Measurements from ENCODE around the gene RHPN2. TPM values are rescaled to one million over a fixed set of nuclear protein-coding genes. Genes with fewer than 3 reads are reported as not detected.
A peak's percentile ranks its signal among the peaks of the same experiment; 100 is the strongest.

The RHPN2 gene
- total and polyA plus RNA-seq, 4 donors, result 3.7 to 10.3 (median 9.6) TPM

GRCh38 chr19:33094436-33095067, 29.9 kb upstream of the RHPN2 start:
- no peaks in the 10 kb centered on the region for H3K9me3 ChIP-seq (ENCODE audit: control insufficient read depth, insufficient read depth, low read length)
- no peak for DNase-seq (ENCODE audit: low read depth in 4 of 6, low spot score in 6 of 6)
- no peak overlapping the region for H3K27ac ChIP-seq (ENCODE audit: low read depth, low read length)
- WGBS (ENCODE audit: insufficient coverage), result 100% methylated on average over 2 of the region's 6 CpGs
- no peaks in the 10 kb centered on the region for H3K27me3 ChIP-seq (ENCODE audit: control insufficient read depth, insufficient read depth, low read length)
- H3K4me1 ChIP-seq (ENCODE audit: control insufficient read depth, insufficient read depth, low read length), result no peaks in the 10 kb centered on the region
- peaks cover 67% of the 10 kb centered on the region for H3K36me3 ChIP-seq (ENCODE audit: control insufficient read depth, insufficient read depth, low read length)
- no peak overlapping the region for H3K4me3 ChIP-seq (ENCODE audit: low read depth, low read length)

GRCh38 chr19:33093420-33094210, 28.9 kb upstream of the RHPN2 start:
- no peak overlapping the region for H3K27ac ChIP-seq (ENCODE audit: low read depth, low read length)
- H3K9me3 ChIP-seq (ENCODE audit: control insufficient read depth, insufficient read depth, low read length), result no peaks in the 10 kb centered on the region
- no peaks in the 10 kb centered on the region for H3K27me3 ChIP-seq (ENCODE audit: control insufficient read depth, insufficient read depth, low read length)
- H3K36me3 ChIP-seq (ENCODE audit: control insufficient read depth, insufficient read depth, low read length), result peaks cover 71% of the 10 kb centered on the region
- no peak for DNase-seq (ENCODE audit: low read depth in 4 of 6, low spot score in 6 of 6)
- WGBS (ENCODE audit: insufficient coverage), result 100% methylated on average over 6 of the region's 11 CpGs
- H3K4me3 ChIP-seq (ENCODE audit: low read depth, low read length), result no peak overlapping the region
- no peaks in the 10 kb centered on the region for H3K4me1 ChIP-seq (ENCODE audit: control insufficient read depth, insufficient read depth, low read length)

- WGBS (ENCODE audit: insufficient coverage), result no CpG with 5 or more reads among the region's 3 CpGs
- DNase-seq (ENCODE audit: low read depth in 4 of 6, low spot score in 6 of 6), result no peak
- no peak overlapping the region for H3K4me3 ChIP-seq (ENCODE audit: low read depth, low read length)
- H3K27ac ChIP-seq (ENCODE audit: low read depth, low read length), result no peak overlapping the region
- H3K36me3 ChIP-seq (ENCODE audit: control insufficient read depth, insufficient read depth, low read length), result peaks cover 54% of the 10 kb centered on the region
- no peaks in the 10 kb centered on the region for H3K27me3 ChIP-seq (ENCODE audit: control insufficient read depth, insufficient read depth, low read length)
- no peaks in the 10 kb centered on the region for H3K4me1 ChIP-seq (ENCODE audit: control insufficient read depth, insufficient read depth, low read length)
- no peaks in the 10 kb centered on the region for H3K9me3 ChIP-seq (ENCODE audit: control insufficient read depth, insufficient read depth, low read length)
Observed at GRCh38 chr19:33090179-33090578, 25.5 kb upstream of the RHPN2 start.

GRCh38 chr19:33089010-33089409, 24.3 kb upstream of the RHPN2 start:
- Histone ChIP-seq H3K27me3 (ENCODE audit: control insufficient read depth, insufficient read depth, low read length) (no peaks in the 10 kb centered on the region), H3K4me1 (ENCODE audit: control insufficient read depth, insufficient read depth, low read length) (no peaks in the 10 kb centered on the region), H3K4me3 (ENCODE audit: low read depth, low read length) (no peak overlapping the region), H3K9me3 (ENCODE audit: control insufficient read depth, insufficient read depth, low read length) (no peaks in the 10 kb centered on the region), H3K27ac (ENCODE audit: low read depth, low read length) (no peak overlapping the region), H3K36me3 (ENCODE audit: control insufficient read depth, insufficient read depth, low read length) (peaks cover 44% of the 10 kb centered on the region)
- DNase-seq (ENCODE audit: low read depth in 4 of 6, low spot score in 6 of 6), result no peak
- WGBS (ENCODE audit: insufficient coverage), result 83% methylated on average over 3 of the region's 3 CpGs

- no peak overlapping the region for H3K4me3 ChIP-seq (ENCODE audit: low read depth, low read length)
- no CpG with 5 or more reads among the region's 1 CpG for WGBS (ENCODE audit: insufficient coverage)
- H3K36me3 ChIP-seq (ENCODE audit: control insufficient read depth, insufficient read depth, low read length), result peaks cover 26% of the 10 kb centered on the region
- no peak for DNase-seq (ENCODE audit: low read depth in 4 of 6, low spot score in 6 of 6)
- H3K4me1 ChIP-seq (ENCODE audit: control insufficient read depth, insufficient read depth, low read length), result peaks cover 5% of the 10 kb centered on the region
- H3K27ac ChIP-seq (ENCODE audit: low read depth, low read length), result no peak overlapping the region
- H3K27me3 ChIP-seq (ENCODE audit: control insufficient read depth, insufficient read depth, low read length), result no peaks in the 10 kb centered on the region
- no peaks in the 10 kb centered on the region for H3K9me3 ChIP-seq (ENCODE audit: control insufficient read depth, insufficient read depth, low read length)
Observed at GRCh38 chr19:33086955-33087354, 22.3 kb upstream of the RHPN2 start.

- H3K27ac ChIP-seq (ENCODE audit: low read depth, low read length), result no peak overlapping the region
- peaks cover 11% of the 10 kb centered on the region for H3K4me1 ChIP-seq (ENCODE audit: control insufficient read depth, insufficient read depth, low read length)
- peaks cover 22% of the 10 kb centered on the region for H3K36me3 ChIP-seq (ENCODE audit: control insufficient read depth, insufficient read depth, low read length)
- no peak for DNase-seq (ENCODE audit: low read depth in 4 of 6, low spot score in 6 of 6)
- H3K4me3 ChIP-seq (ENCODE audit: low read depth, low read length), result no peak overlapping the region
- H3K9me3 ChIP-seq (ENCODE audit: control insufficient read depth, insufficient read depth, low read length), result no peaks in the 10 kb centered on the region
- no peaks in the 10 kb centered on the region for H3K27me3 ChIP-seq (ENCODE audit: control insufficient read depth, insufficient read depth, low read length)
- WGBS (ENCODE audit: insufficient coverage), result 100% methylated on average over 2 of the region's 3 CpGs
Observed at GRCh38 chr19:33085570-33086128, 21.0 kb upstream of the RHPN2 start.

- H3K36me3 ChIP-seq (ENCODE audit: control insufficient read depth, insufficient read depth, low read length), result peaks cover 3% of the 10 kb centered on the region
Observed at GRCh38 chr19:33080761-33081681, 16.3 kb upstream of the RHPN2 start, which contains the start of gene GPATCH1. GPATCH1 (plus strand) TSS chr19:33081181; CDS start chr19:33081194, 13 bp downstream.

GRCh38 chr19:33075519-33075918, 10.8 kb upstream of the RHPN2 start:
- WGBS (ENCODE audit: insufficient coverage), result no CpG with 5 or more reads among the region's 2 CpGs
- Histone ChIP-seq H3K27me3 (ENCODE audit: control insufficient read depth, insufficient read depth, low read length) (no peaks in the 10 kb centered on the region), H3K9me3 (ENCODE audit: control insufficient read depth, insufficient read depth, low read length) (no peaks in the 10 kb centered on the region), H3K27ac (ENCODE audit: low read depth, low read length) (no peak overlapping the region), H3K4me3 (ENCODE audit: low read depth, low read length) (no peak overlapping the region), H3K4me1 (ENCODE audit: control insufficient read depth, insufficient read depth, low read length) (no peaks in the 10 kb centered on the region), H3K36me3 (ENCODE audit: control insufficient read depth, insufficient read depth, low read length) (no peaks in the 10 kb centered on the region)
- no peak for DNase-seq (ENCODE audit: low read depth in 4 of 6, low spot score in 6 of 6)

More at GRCh38 chr19:33080761-33081681, 16.3 kb upstream of the RHPN2 start, which contains the start of gene GPATCH1:
- H3K4me1 ChIP-seq (ENCODE audit: control insufficient read depth, insufficient read depth, low read length), result peaks cover 11% of the 10 kb centered on the region
- WGBS (ENCODE audit: insufficient coverage), result 0% methylated on average over 62 of the region's 62 CpGs
- H3K9me3 ChIP-seq (ENCODE audit: control insufficient read depth, insufficient read depth, low read length), result no peaks in the 10 kb centered on the region
- peak; percentile 80 to 97 (median 88) for DNase-seq (ENCODE audit: low read depth in 4 of 6, low spot score in 6 of 6)
- H3K4me3 ChIP-seq (ENCODE audit: low read depth, low read length), result peak within 1 kb of the TSS; percentile 93
- H3K27ac ChIP-seq (ENCODE audit: low read depth, low read length), result peak within 1 kb of the TSS; percentile 88
- H3K27me3 ChIP-seq (ENCODE audit: control insufficient read depth, insufficient read depth, low read length), result no peaks in the 10 kb centered on the region

GRCh38 chr19:33071887-33072286, 7.2 kb upstream of the RHPN2 start:
- 90% methylated on average over 7 of the region's 7 CpGs for WGBS (ENCODE audit: insufficient coverage)
- no peak for DNase-seq (ENCODE audit: low read depth in 4 of 6, low spot score in 6 of 6)
- H3K4me1 ChIP-seq (ENCODE audit: control insufficient read depth, insufficient read depth, low read length), result no peaks in the 10 kb centered on the region
- no peaks in the 10 kb centered on the region for H3K27me3 ChIP-seq (ENCODE audit: control insufficient read depth, insufficient read depth, low read length)
- no peak overlapping the region for H3K27ac ChIP-seq (ENCODE audit: low read depth, low read length)
- H3K4me3 ChIP-seq (ENCODE audit: low read depth, low read length), result no peak overlapping the region
- H3K36me3 ChIP-seq (ENCODE audit: control insufficient read depth, insufficient read depth, low read length), result no peaks in the 10 kb centered on the region
- no peaks in the 10 kb centered on the region for H3K9me3 ChIP-seq (ENCODE audit: control insufficient read depth, insufficient read depth, low read length)
